HS-5 (cell line): ENCODE results near the gene MAP3K10.

Experiments used
- DNase-seq: peaks from one replicate; pipeline ENCODE4 v3.0.0-alpha.2; 2012; ENCODE audit warnings: low read depth

MAP3K10 gene

DNA sequence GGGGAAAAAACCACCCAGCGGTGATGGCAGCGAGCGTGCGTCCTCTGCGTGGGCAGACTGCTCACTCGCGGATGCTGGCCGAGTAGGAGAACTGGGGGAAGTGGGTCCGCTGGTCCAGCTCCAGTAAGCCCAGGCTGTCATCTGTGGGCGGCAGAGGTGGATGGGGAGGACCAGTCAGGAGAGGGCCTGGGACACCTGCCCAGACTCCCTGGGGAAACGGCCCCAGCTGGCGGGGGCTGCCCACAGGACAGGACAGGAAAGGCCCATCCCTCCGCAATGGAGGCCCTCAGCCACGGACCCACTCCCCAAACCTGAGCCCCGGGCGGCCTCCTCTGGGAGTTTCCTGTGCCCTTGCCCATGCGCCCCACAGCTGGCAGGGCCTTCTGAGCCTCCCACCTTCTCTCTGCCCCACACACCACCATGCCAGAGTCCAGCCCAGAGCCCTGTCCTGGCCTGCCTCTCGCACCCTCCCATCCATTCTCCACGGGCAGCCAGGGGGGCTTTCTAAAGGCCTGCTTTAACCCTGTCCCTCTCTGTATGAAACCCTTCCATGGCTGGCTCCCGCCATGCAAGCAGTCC lies 42.7 kb downstream of the MAP3K10 start:
- no peak for DNase-seq

DNA sequence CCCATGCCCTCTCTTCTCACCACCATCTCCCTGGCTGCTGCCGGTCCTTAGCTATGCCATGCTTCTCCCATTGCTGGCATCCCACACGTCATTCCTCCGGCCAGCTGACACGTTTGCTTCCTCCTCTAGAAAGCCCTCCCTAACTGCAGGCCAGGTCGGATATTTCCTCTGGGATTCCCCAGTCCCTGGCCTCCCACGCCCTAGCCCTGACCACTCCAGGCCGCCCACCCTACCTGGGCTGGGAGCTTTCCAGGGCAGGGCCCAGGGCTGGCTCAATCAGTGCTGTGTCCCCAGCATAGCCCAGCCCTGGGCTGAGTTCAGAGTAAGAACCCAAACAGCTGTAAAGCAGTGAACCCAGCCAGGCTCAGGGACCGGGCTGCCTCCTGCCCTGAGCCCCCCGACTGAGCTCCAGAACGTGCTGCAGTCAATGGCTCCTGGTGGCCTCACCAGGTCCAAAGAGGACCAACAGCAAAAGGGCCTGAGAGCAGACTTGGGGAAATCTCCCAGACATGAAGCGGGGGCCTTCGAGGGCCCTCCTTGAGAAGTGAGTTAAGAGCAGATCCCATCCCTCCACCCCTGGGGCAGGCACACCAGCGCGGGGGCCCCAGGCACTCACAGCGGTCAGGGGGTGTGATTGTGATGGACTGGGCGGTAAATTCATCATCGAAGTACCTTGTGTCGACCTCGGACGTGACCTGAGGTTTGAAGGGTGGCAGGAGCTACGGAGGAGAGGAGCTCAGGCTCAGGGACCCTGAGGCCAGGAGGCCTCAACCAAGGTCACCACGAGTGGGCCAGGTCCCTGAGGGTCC lies 43.4 kb downstream of the MAP3K10 start:
- no peak for DNase-seq

DNA sequence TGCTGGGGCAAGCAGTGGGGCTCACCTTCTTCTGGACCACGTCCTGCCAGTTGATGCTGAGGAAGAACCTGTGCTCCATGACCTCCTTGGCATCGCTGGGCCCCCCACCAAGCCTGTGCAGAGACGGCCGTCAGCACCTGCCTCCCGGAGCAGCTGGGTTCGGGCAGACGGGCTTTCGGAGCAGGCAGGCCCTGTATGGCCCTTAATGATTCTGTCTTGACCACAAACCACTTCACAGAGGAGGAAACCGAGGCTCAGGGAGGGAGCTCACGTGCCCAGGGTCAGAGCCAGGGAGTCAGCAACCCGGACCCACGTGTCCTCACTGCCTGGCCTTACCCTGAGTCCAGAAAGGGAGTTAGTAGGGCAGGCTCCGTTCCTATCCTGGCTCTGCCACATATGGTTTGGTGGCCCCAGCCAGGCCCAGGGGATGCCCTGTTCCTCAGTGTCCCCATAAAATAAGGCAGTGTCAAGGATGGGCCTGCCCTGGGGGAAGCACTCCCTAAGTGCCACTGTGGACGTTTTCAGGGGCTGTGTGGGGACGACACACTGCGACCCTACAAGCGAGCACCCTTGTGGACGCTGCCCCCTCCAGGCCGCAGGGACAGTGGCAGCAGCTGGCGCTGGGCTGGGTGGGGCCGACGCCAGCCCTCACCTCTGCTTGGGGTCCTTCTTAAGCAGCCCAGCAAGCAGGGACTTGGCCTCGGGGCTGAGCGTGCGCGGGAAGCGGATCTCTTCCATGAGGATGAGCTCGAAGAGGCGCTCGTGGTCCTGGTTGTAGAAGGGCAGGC lies 44.2 kb downstream of the MAP3K10 start:
- DNase-seq = no peak

DNA sequence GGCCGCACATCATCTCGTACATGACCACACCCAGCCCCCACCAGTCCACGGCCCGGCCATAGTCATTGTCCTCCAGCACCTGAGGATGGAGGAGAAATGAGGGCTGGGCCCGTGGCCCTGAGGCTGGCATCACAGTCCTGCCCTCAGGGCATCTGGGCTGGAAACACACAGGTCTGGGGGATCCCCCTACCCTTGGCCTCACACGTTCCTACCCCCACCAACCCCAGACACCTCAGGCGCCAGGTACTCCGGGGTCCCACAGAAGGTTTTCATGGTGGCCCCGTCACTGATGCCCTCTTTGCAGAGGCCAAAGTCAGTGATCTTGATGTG lies 44.8 kb downstream of the MAP3K10 start:
- no peak for DNase-seq

DNA sequence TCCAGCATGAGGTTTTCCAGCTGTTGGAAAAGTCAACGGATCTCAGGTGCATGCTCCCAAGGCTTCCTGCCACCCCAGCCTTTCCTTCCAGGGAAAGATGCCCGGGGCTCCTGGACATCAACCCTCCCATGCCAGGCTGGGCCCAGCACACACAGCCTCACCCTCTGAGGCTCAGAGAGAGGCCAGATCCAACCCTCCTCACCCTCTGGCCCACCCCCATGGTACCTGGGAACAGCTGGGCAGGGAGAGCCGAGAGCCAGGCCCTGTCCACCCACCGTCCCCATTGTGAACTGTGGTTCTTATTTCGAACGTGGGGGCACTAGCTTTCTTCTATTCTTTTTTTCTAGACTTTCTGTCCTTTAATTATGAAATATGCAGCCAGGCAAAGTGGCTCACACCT lies 45.1 kb downstream of the MAP3K10 start:
- DNase-seq = no peak

DNA sequence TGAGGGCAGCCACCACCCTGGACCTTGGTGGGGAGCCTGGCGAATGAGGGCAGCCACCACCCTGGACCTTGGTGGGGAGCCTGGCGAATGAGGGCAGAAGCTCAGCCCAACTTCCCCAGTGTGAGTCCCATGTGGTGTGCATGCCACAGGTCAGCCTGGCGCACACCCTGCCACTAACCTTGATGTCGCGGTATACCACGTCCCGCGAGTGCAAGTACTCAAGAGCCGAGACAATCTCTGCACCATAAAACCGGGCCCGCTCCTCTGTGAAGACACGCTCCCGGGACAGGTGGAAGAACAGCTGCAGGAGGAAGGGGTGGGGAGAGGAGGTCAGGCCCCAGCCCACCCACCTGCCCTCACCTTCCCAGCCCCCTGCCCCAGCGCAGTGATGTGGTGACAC lies 46.6 kb downstream of the MAP3K10 start:
- no peak for DNase-seq

DNA sequence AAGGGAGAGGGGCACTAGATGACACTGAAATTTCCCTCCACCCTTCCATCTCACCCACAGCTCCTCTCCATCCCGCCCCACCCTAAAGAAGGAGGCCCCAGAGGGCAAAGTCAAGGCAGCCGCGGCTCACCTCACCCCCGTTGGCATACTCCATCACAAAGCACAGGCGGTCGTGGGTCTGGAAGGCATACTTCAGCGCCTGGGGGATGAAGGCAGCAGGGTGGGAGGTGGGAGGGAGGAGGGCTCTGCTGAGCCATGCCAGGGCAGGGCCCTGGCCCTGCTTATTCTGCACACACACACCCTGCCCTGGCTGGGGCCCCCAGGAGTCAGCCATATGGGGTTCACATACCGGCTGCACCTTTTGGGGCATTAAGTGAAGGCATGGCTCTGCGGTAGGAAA lies 47.5 kb downstream of the MAP3K10 start:
- DNase-seq = no peak

DNA sequence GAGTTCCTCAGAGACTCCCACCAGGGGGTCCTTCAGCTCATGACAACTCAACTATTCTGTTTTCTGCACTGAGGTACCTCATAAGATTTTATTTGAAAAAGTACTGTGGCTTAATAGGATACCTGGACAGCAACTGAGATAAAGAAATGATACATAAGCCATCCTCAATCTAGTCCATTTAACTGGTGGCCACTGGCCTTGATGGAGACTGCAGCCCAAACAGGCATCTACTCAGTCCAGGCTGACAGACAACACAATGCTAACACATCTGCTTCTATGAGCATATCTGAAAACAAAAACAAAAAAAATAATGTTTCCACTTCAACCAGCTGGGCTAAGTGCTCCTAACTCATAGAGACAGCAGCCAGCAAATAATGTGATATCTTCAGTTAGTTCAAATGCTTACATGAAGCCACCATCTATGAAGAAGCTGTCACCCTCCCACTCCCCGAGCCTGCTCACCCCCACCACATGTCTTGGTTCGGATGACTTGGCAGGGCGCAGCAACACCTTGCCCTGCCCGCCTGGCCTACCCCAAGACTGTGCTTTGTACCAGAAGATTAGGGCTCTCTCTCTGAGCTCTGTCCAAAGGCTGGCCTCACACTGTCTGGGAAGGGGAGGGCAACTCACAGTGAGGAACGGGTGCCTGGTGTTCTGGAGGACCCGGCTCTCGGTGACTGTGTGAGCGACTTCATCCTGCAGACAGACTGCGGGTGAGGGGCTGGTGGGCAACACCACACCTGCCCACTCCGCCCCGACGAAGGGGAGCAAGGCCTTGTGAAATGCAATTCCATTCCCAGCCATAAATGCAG lies 48.4 kb downstream of the MAP3K10 start:
- DNase-seq = no peak

DNA sequence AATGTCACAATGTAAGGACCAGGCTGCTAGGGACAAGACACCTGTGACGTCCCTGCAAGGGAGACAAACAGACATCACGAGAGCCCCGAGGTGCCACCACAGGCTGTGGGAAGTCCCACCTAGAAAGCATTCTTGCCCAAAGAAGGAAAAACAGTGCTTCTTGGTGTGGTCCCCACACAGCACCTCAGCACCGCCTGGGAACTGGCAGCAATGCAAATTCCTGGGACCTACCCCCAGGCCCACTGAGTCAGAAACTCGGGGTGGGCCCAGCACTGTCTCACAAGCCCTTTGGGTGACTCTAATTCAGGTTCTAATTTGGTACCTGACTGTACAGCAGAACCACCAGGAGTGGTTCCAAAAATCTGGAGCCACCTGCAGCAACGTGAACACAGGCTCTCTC lies 49.1 kb downstream of the MAP3K10 start:
- DNase-seq = no peak

DNA sequence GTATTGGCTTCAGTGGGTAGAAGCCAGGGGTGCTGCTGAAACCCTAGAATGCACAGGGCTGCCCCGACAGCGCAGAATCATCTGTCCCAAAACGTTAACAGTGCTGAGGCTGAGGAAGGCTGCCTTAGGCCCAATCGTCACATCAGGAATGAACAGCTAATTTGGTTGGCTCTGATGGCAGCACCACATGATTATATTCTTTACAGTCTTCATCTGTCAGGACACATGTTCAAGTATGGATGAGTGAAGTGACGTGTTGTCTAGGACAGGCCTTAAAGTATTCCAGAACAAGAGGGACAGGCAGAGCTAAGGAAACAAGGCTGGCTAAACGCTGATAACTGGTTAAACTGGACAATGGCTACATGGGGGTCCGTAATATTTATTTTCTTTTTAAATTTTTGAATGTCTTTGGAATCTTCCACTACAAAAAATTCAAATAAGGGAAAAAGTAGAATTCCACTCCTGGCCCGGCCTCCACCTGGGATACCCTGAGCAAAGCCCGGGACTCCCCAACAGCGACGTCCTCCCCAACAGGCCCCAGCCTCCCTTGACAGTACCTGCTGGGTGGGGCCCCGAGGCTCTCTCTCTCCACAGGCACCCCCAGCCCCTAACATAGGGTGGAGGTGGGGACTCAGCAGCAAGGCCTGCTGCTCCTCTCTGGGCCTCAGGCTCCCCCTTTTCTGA lies 50.0 kb downstream of the MAP3K10 start:
- no peak for DNase-seq

DNA sequence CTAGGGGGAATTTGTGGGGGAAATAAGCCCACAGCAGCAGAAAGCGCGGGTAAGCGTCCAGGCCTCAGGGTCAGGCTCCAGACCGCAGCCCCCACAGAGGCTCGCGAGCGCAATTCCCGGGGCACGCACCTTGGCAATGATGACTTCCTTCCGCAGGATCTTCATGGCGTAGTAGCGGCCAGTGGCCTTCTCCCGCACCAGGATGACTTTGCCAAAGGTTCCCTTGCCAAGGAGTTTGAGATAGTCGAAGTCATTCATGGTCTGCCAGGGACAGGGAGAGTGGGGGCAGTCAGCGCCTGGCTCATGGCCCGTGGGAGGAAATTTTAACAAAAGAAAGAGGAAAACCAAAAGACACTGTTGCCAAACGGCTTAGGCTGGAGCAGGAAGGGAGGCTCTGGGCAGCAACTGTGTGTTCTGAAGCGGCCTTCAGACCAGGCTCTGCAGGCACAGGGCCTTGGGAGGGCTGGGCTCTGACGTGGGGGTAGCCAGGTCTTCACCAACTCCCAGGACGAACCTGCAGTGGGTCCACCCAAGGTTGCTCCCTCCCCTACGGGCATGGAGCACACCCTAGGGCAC lies 50.7 kb downstream of the MAP3K10 start:
- DNase-seq = no peak

DNA sequence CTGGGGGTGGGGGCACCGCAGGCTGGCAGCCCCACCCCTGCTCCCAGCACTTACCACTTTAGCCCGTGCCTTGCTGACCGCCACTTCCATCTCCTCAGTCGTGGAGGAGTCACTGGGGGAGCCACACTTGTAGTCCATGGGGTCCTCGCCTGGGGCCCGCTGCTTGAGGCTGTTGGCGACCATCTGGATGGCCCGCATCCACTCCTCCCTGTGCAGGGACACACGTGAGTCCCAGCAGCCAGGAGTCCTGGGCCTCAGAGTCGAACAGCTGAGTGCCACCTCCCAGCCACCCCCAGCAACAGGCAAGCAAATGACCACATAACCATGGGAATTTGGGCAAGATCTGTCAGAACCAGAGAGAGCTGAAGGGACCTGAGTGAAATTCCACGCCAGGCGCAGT lies 51.3 kb downstream of the MAP3K10 start:
- DNase-seq = no peak

DNA sequence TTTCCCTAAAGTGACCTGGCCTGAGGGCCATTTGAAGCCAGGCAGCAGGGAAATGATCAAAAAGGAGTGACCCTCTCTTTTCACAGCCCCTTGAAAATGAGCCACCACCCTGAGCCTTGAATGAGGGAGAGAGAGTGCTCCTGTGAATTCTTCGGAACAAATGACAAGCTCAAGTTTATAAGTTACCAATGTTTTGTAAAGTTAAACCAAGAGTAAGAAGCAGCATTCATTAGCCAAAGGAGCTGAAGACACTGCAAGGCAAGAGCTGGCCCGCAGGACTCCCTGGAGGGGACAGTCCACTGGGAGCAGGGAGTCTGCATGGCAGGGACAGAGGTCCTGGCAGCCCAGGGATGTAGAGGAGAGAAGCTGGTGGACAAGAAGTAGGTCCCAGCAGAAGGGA lies 52.0 kb downstream of the MAP3K10 start:
- no peak for DNase-seq

DNA sequence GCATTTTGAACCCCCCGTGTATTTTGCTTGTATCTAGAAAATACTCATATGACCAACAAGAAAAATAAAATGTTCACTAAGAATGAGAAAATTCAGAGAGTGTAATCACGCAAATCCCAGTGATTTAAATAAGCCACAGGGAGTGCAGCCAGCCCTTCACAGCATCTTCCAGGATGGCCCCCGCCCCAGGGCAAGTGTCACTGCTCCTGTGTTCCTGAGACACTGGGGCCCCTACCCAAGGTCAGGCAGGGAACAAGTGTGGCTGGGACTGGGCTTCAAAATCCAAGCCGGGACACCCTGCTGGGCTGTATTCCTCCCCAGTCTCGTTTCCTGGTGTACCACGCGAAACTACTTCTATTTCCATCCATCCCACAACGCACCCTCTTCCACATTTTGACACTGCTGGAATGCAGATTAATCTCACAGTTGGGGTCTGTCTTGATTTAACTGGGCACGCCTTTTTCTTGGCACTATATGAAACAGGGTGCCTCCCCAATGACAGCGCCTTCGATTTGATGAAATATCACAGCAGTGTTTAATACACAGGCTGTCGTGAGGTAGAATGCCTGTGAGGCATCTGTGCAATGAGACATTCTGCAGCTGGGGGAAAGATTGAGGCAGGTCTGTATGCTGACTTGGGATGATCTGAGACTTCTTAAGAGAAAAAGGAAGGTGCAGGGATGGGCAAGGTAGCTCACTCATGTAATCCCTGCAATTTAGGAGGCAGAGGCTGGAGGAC lies 53.5 kb downstream of the MAP3K10 start:
- DNase-seq = no peak

DNA sequence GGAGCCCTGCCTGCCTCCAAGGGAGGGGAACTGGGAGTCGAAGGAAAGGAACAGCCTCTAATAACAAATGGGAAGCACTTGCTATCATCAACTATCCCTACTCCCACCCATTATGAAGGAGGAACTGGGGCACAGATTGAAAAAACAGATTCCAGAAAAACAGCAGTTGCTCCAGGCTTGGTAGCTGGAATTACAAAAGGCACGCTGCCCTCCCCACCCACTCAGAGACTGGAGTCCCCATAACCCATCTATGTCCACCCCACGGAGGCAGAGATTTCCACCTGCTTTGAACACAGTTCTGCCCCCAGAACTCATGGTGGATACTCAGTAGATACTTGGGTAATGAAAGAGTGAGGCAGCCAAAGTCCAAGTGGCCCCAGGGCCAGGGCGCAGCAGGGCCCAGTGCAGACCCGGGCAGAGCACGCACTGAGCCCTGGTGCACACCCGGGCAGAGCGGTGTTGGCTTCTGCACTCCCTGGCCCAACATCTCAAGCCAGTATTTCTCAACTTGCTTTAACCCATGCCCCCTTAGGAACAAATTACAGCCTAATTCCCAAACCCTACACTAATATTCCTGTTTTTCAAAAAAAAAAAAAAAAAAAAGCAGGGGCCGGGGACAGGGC lies 54.4 kb downstream of the MAP3K10 start:
- DNase-seq = no peak

DNA sequence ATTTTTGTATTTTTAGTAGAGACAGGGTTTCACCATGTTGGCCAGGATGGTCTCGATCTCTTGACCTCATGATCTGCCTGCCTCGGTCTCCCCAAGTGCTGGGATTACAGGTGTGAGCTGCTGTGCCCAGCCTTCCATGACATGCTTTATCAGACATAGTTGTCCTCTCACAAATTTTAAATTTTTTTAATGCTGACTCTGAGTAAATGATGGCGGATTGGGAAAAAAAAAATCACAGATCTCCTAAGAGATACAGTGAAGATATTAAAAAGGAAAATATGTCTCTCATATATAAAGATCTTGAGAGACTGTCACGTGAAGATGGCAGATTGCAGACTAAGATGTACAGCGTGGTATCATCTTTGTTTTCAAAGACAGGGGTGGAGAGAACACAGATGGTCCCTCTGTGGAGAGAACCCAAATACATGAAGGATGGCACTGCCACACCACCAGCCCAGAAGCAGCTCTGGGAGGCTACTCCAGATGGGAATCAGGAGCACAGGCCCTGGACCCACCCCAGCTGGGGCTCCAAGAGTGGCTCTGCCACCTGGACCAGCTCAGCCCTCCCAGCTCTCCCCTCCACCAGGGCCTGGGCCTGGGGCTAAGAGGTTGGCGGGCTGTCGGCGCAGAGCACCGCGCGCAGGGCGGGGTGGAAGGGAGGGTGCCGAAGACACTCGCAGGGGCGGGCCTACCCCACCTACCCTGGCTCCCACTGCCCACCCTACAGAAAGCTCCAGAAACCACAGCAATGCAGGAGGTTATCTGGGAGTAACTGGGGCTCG lies 55.3 kb downstream of the MAP3K10 start:
- no peak for DNase-seq

DNA sequence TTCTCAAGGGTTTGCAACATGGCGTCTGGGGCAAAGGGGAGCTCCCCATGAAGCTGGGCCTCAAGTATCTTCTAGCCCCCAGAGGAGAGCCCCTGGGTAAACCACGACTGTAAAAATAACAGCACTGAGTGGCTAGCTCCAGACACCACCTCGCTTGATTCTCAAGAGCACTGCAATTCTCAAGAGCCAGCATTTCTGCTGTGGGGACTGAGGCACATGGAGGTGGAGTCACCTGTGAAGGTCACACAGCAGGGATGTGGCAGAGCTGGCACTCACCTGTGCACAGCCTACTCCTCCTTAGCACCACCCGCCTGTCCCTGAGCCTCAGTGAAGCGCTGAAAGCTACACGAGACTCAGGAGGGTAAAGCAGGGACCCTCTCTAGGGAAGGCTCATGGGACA lies 56.0 kb downstream of the MAP3K10 start:
- DNase-seq = no peak

DNA sequence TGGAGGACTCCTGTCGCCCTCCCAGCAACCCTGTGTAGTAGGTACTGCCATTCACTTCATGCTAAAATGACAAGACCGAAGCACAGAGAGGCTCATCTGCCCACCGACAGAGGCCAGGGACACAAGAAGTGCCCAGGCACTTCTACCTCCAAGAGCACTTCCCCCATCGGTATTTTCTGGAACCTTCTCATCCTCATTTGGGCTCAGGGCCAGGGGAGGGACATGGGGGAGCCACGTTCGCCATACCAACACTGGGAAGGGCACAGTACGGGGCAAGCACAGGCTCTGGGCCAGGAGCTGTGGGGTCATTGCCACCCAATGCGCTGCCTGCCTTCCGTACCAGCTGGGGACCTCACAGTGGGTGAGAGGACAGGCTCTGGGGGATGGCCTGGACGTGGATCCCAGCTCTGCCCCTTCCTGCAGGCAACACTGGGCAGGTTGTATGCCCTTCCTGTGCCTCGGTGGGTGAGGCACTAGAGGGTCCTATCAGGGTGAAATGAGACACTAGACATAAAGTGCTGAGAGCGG lies 56.6 kb downstream of the MAP3K10 start:
- no peak for DNase-seq

DNA sequence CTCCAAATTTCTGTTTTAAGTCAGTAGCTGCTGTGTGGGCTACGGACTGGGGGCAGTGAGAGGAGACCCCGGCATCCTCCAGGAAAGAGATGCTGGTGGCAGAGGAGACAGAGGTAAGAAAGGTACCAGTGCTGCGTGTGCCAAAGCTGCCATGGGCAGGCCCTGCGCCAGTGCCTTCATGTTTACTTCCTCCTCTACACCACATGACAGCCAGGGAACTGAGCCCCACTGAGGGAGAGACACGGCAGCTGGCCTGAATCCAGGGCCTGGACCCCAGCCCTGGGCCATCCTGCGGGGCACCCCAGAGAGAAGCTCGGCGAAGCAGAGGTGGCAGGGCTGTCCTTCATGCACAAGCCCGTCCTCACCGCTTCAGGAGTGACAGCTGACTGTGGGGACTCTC lies 58.0 kb downstream of the MAP3K10 start:
- no peak for DNase-seq
